Activated CD8-positive, alpha-beta T cell treated with anti-CD3 and anti-CD28 coated beads for 36 hours (primary cell): ENCODE results near the gene ZNF652. TPM values are rescaled to one million over a fixed set of nuclear protein-coding genes. Genes with fewer than 3 reads are reported as not detected.

Experiments used
- ATAC-seq: fragments of 200-7000 bp; cut with Tn5 transposase; one replicate; pipeline ENCODE4 v1.10.0; 2021; ENCODE audit warnings: mild to moderate bottlenecking, moderate library complexity
- CTCF ChIA-PET: fragments of 350-600 bp; sonication (Branson Sonifier 250); formaldehyde crosslinking; loops from one replicate; lab custom pipeline; 2021; ENCODE audit warnings: antibody characterized with exemption; lab: Charles Lee
- POLR2A ChIA-PET: fragments of 350-600 bp; sonication (Branson Sonifier 250); formaldehyde crosslinking; loops from one replicate; lab custom pipeline; 2021; ENCODE audit warnings: antibody characterized with exemption; lab: Charles Lee
- DNase-seq: peaks from one replicate; pipeline ENCODE4 v3.0.0-alpha.2; 2020
- H3K27ac Mint-ChIP-seq: one replicate; pipeline ENCODE4 v1.8.0; 2021; ENCODE audit warnings: mild to moderate bottlenecking, mixed read lengths
- H3K27me3 Mint-ChIP-seq: one replicate; pipeline ENCODE4 v1.8.0; 2021; ENCODE audit warnings: mixed read lengths
- H3K36me3 Mint-ChIP-seq: one replicate; pipeline ENCODE4 v1.8.0; 2021; ENCODE audit warnings: low read depth, mixed read lengths
- H3K4me1 Mint-ChIP-seq: one replicate; pipeline ENCODE4 v1.8.0; 2021; ENCODE audit warnings: low read depth, mixed read lengths
- H3K4me3 Mint-ChIP-seq: one replicate; pipeline ENCODE4 v1.8.0; 2021; ENCODE audit warnings: mild to moderate bottlenecking, moderate library complexity, mixed read lengths
- H3K9me3 Mint-ChIP-seq: one replicate; pipeline ENCODE4 v1.8.0; 2021; ENCODE audit warnings: mixed read lengths
- CTCF ChIP-seq: fragments of 200-600 bp; IDR thresholded peaks from one replicate; pipeline ENCODE4 v1.8.0; 2022; ENCODE audit warnings: antibody characterized with exemption, mild to moderate bottlenecking
- intact Hi-C: fragments of 100-400 bp; cut with micrococcal nuclease; formaldehyde crosslinking; loops from one replicate; pipeline ENCODE4 v1.10.0; 2022
- total RNA-seq, 2 experiments: library from RNA; stranded (reverse); gene quantifications; one replicate each; pipeline ENCODE4 v1.2.3, GENCODE V29; 2021

Gene ZNF652
- total RNA-seq, 2 experiments from 2014 or later = 6.4 to 6.7 TPM

GRCh38 chr17:49362723-49363117, 670 bp upstream of the ZNF652 start:
- TF ChIP-seq CTCF = no peak
- H3K36me3 Mint-ChIP-seq = no peaks in the 10 kb centered on the region
- H3K27ac Mint-ChIP-seq = no peak overlapping the region
- H3K4me3 Mint-ChIP-seq = peak overlapping the region; percentile 70
- POLR2A ChIA-PET = interaction anchor here (0.6 to 1.3 kb wide), 2 partner anchors 16 to 24 kb away, joined by 3 to 5 read pairs; no protein-coding TSS in a partner anchor
- ATAC-seq (no peak), DNase-seq (no peak)
- no peaks in the 10 kb centered on the region for H3K9me3 Mint-ChIP-seq
- intact Hi-C loops = no loop called here
- peaks cover 53% of the 10 kb centered on the region for H3K4me1 Mint-ChIP-seq
- CTCF ChIA-PET = interaction anchor here (1.4 to 10.2 kb wide), 2 partner anchors 26 to 45 kb away, joined by 3 to 178 read pairs; no protein-coding TSS in a partner anchor
- H3K27me3 Mint-ChIP-seq = no peaks in the 10 kb centered on the region

- Mint-ChIP-seq H3K27ac (peak overlapping the region; percentile 93), H3K4me1 (peaks cover 61% of the 10 kb centered on the region), H3K27me3 (no peaks in the 10 kb centered on the region), H3K36me3 (no peaks in the 10 kb centered on the region), H3K9me3 (no peaks in the 10 kb centered on the region), H3K4me3 (peak overlapping the region; percentile 90)
- DNase-seq (peak; percentile 82), ATAC-seq (peak; percentile 66)
- TF ChIP-seq CTCF = no peak
- ChIA-PET CTCF (interaction anchor here (0.6 to 4.4 kb wide), 6 partner anchors 15 to 45 kb away, joined by 3 to 28 read pairs (median 4); no protein-coding TSS in a partner anchor), POLR2A (interaction anchor here (0.5 to 5.6 kb wide), 11 partner anchors 11 to 151 kb away, joined by 3 to 26 read pairs (median 3); partner anchors contain the start of genes ABI3 and GNGT2)
- intact Hi-C loops = loop anchor here (2.0 kb wide), 1 partner anchor 19 kb away; no protein-coding TSS in a partner anchor
These were observed 735 bp downstream of the ZNF652 start for GRCh38 chr17:49361129-49361901.

GRCh38 chr17:49360796-49361128, 1.3 kb downstream of the ZNF652 start:
- TF ChIP-seq CTCF = no peak
- Mint-ChIP-seq H3K9me3 (no peaks in the 10 kb centered on the region), H3K4me3 (peak overlapping the region; percentile 90), H3K4me1 (peaks cover 57% of the 10 kb centered on the region), H3K36me3 (no peaks in the 10 kb centered on the region), H3K27me3 (no peaks in the 10 kb centered on the region), H3K27ac (peak overlapping the region; percentile 93)
- CTCF ChIA-PET = interaction anchor here (0.6 to 5.2 kb wide), 7 partner anchors 9 to 47 kb away, joined by 3 to 42 read pairs (median 11); no protein-coding TSS in a partner anchor
- ATAC-seq (no peak), DNase-seq (no peak)
- intact Hi-C loops = loop anchor here (2.0 kb wide), 1 partner anchor 18 kb away; no protein-coding TSS in a partner anchor
- POLR2A ChIA-PET = interaction anchor here (0.5 to 5.6 kb wide), 8 partner anchors 10 to 45 kb away, joined by 3 to 26 read pairs (median 3); no protein-coding TSS in a partner anchor

GRCh38 chr17:49359990-49360795, 1.9 kb downstream of the ZNF652 start:
- Mint-ChIP-seq H3K27ac (peak overlapping the region; percentile 93), H3K4me3 (peak overlapping the region; percentile 90), H3K4me1 (peaks cover 52% of the 10 kb centered on the region), H3K36me3 (no peaks in the 10 kb centered on the region), H3K9me3 (no peaks in the 10 kb centered on the region), H3K27me3 (no peaks in the 10 kb centered on the region)
- no peak for ATAC-seq
- CTCF ChIA-PET = interaction anchor here (1.0 to 5.2 kb wide), 8 partner anchors 9 to 47 kb away, joined by 3 to 42 read pairs (median 10); no protein-coding TSS in a partner anchor
- POLR2A ChIA-PET = interaction anchor here (0.5 to 5.6 kb wide), 8 partner anchors 10 to 33 kb away, joined by 3 to 26 read pairs (median 4); no protein-coding TSS in a partner anchor
- TF ChIP-seq CTCF = no peak
- intact Hi-C loops = loop anchor here (2.0 kb wide), 1 partner anchor 17 kb away; no protein-coding TSS in a partner anchor
- DNase-seq = peak; percentile 24
